Activated naive CD8-positive, alpha-beta T cell treated with anti-CD3 and anti-CD28 coated beads, Interleukin-2, amount 50 U/mL, for 24 hours (primary cell): Measurements from ENCODE around the gene UBE2E3.
"Not testable (repeated sequence)": the region's sequence is repeated elsewhere in the genome, so short reads cannot be mapped to it uniquely, and the experiment has no call there.

Experiments used
- ATAC-seq: fragments of 150-1000 bp; cut with Tn5 transposase; one replicate; pipeline ENCODE4 v1.10.0; 2021
- DNase-seq: peaks from one replicate; pipeline ENCODE4 v3.0.0; 2021
- H3K27ac Mint-ChIP-seq: one replicate; pipeline ENCODE4 v1.8.0; 2021; ENCODE audit warnings: mild to moderate bottlenecking, mixed read lengths
- H3K27me3 Mint-ChIP-seq: one replicate; pipeline ENCODE4 v1.8.0; 2021; ENCODE audit warnings: mixed read lengths
- H3K36me3 Mint-ChIP-seq: one replicate; pipeline ENCODE4 v1.8.0; 2021; ENCODE audit warnings: low read depth, mixed read lengths
- H3K4me1 Mint-ChIP-seq: one replicate; pipeline ENCODE4 v1.8.0; 2021; ENCODE audit warnings: mixed read lengths
- H3K4me3 Mint-ChIP-seq: one replicate; pipeline ENCODE4 v1.8.0; 2021; ENCODE audit warnings: mild to moderate bottlenecking, moderate library complexity, mixed read lengths
- H3K9me3 Mint-ChIP-seq: one replicate; pipeline ENCODE4 v1.8.0; 2021; ENCODE audit warnings: mixed read lengths

The UBE2E3 gene

GRCh38 chr2:181036848-181037603, 56.6 kb downstream of the UBE2E3 start:
- H3K9me3 Mint-ChIP-seq = no peaks in the 10 kb centered on the region
- DNase-seq = no peak
- peaks cover 4% of the 10 kb centered on the region for H3K36me3 Mint-ChIP-seq
- no peak overlapping the region for H3K4me3 Mint-ChIP-seq
- ATAC-seq = peak; percentile 80
- peaks cover 32% of the 10 kb centered on the region for H3K4me1 Mint-ChIP-seq
- no peaks in the 10 kb centered on the region for H3K27me3 Mint-ChIP-seq
- H3K27ac Mint-ChIP-seq = no peak overlapping the region

GRCh38 chr2:181037922-181038321, 57.5 kb downstream of the UBE2E3 start:
- no peaks in the 10 kb centered on the region for H3K27me3 Mint-ChIP-seq
- peaks cover 32% of the 10 kb centered on the region for H3K4me1 Mint-ChIP-seq
- ATAC-seq = peak; percentile 64
- no peak overlapping the region for H3K4me3 Mint-ChIP-seq
- H3K9me3 Mint-ChIP-seq = no peaks in the 10 kb centered on the region
- DNase-seq = no peak
- H3K36me3 Mint-ChIP-seq = peaks cover 2% of the 10 kb centered on the region
- H3K27ac Mint-ChIP-seq = no peak overlapping the region

GRCh38 chr2:181038796-181039195, 58.4 kb downstream of the UBE2E3 start:
- Mint-ChIP-seq H3K27me3 (no peaks in the 10 kb centered on the region), H3K27ac (no peak overlapping the region), H3K36me3 (peaks cover 1% of the 10 kb centered on the region), H3K4me3 (no peak overlapping the region), H3K9me3 (no peaks in the 10 kb centered on the region), H3K4me1 (peaks cover 32% of the 10 kb centered on the region)
- DNase-seq (no peak), ATAC-seq (no peak)

GRCh38 chr2:181040839-181041238, 60.4 kb downstream of the UBE2E3 start:
- H3K36me3 Mint-ChIP-seq, DNase-seq, H3K9me3 Mint-ChIP-seq, H3K27ac Mint-ChIP-seq, ATAC-seq, H3K27me3 Mint-ChIP-seq, H3K4me3 Mint-ChIP-seq: not testable (repeated sequence)
- H3K4me1 Mint-ChIP-seq = peaks cover 32% of the 10 kb centered on the region

GRCh38 chr2:181041661-181042060, 61.3 kb downstream of the UBE2E3 start:
- ATAC-seq (peak; percentile 64), DNase-seq (no peak)
- H3K9me3 Mint-ChIP-seq = no peaks in the 10 kb centered on the region
- H3K36me3 Mint-ChIP-seq = peaks cover 4% of the 10 kb centered on the region
- H3K4me1 Mint-ChIP-seq = peaks cover 24% of the 10 kb centered on the region
- H3K27ac Mint-ChIP-seq = no peak overlapping the region
- no peaks in the 10 kb centered on the region for H3K27me3 Mint-ChIP-seq
- no peak overlapping the region for H3K4me3 Mint-ChIP-seq

- H3K9me3 Mint-ChIP-seq = no peaks in the 10 kb centered on the region
- peaks cover 4% of the 10 kb centered on the region for H3K36me3 Mint-ChIP-seq
- H3K27ac Mint-ChIP-seq = no peak overlapping the region
- DNase-seq (no peak), ATAC-seq (no peak)
- no peak overlapping the region for H3K4me3 Mint-ChIP-seq
- H3K27me3 Mint-ChIP-seq = no peaks in the 10 kb centered on the region
- peaks cover 15% of the 10 kb centered on the region for H3K4me1 Mint-ChIP-seq
These were observed 62.3 kb downstream of the UBE2E3 start for GRCh38 chr2:181042706-181043105.

GRCh38 chr2:181046833-181047232, 66.4 kb downstream of the UBE2E3 start:
- no peaks in the 10 kb centered on the region for H3K4me1 Mint-ChIP-seq
- DNase-seq (no peak), ATAC-seq (no peak)
- no peak overlapping the region for H3K4me3 Mint-ChIP-seq
- H3K36me3 Mint-ChIP-seq = peaks cover 4% of the 10 kb centered on the region
- no peaks in the 10 kb centered on the region for H3K27me3 Mint-ChIP-seq
- H3K27ac Mint-ChIP-seq = no peak overlapping the region
- no peaks in the 10 kb centered on the region for H3K9me3 Mint-ChIP-seq

- ATAC-seq (no peak), DNase-seq (no peak)
- H3K9me3 Mint-ChIP-seq = no peaks in the 10 kb centered on the region
- no peak overlapping the region for H3K4me3 Mint-ChIP-seq
- no peak overlapping the region for H3K27ac Mint-ChIP-seq
- H3K36me3 Mint-ChIP-seq = peaks cover 4% of the 10 kb centered on the region
- peaks cover 9% of the 10 kb centered on the region for H3K4me1 Mint-ChIP-seq
- no peaks in the 10 kb centered on the region for H3K27me3 Mint-ChIP-seq
These were observed 67.4 kb downstream of the UBE2E3 start for GRCh38 chr2:181047829-181048228.

GRCh38 chr2:181051861-181052522, 71.6 kb downstream of the UBE2E3 start:
- no peak overlapping the region for H3K4me3 Mint-ChIP-seq
- DNase-seq (no peak), ATAC-seq (no peak)
- H3K36me3 Mint-ChIP-seq = no peaks in the 10 kb centered on the region
- H3K27ac Mint-ChIP-seq = peak overlapping the region; percentile 11
- no peaks in the 10 kb centered on the region for H3K9me3 Mint-ChIP-seq
- no peaks in the 10 kb centered on the region for H3K27me3 Mint-ChIP-seq
- peaks cover 10% of the 10 kb centered on the region for H3K4me1 Mint-ChIP-seq

GRCh38 chr2:181052523-181052891, 72.1 kb downstream of the UBE2E3 start:
- Mint-ChIP-seq H3K27ac (peak overlapping the region; percentile 11), H3K4me1 (peaks cover 10% of the 10 kb centered on the region), H3K4me3 (no peak overlapping the region), H3K36me3 (no peaks in the 10 kb centered on the region), H3K9me3 (no peaks in the 10 kb centered on the region), H3K27me3 (no peaks in the 10 kb centered on the region)
- ATAC-seq (no peak), DNase-seq (no peak)

GRCh38 chr2:181054256-181054655, 73.9 kb downstream of the UBE2E3 start:
- no peak overlapping the region for H3K27ac Mint-ChIP-seq
- DNase-seq (no peak), ATAC-seq (no peak)
- no peaks in the 10 kb centered on the region for H3K36me3 Mint-ChIP-seq
- H3K4me1 Mint-ChIP-seq = peaks cover 10% of the 10 kb centered on the region
- H3K27me3 Mint-ChIP-seq = no peaks in the 10 kb centered on the region
- no peak overlapping the region for H3K4me3 Mint-ChIP-seq
- no peaks in the 10 kb centered on the region for H3K9me3 Mint-ChIP-seq

- no peak for ATAC-seq
- Mint-ChIP-seq H3K27ac (no peak overlapping the region), H3K27me3 (no peaks in the 10 kb centered on the region), H3K9me3 (no peaks in the 10 kb centered on the region), H3K4me1 (peaks cover 10% of the 10 kb centered on the region), H3K36me3 (no peaks in the 10 kb centered on the region), H3K4me3 (no peak overlapping the region)
- no peak for DNase-seq
These were observed 74.4 kb downstream of the UBE2E3 start for GRCh38 chr2:181054843-181055242.

- Mint-ChIP-seq H3K27me3 (no peaks in the 10 kb centered on the region), H3K4me3 (no peak overlapping the region), H3K4me1 (no peaks in the 10 kb centered on the region), H3K9me3 (no peaks in the 10 kb centered on the region), H3K36me3 (peaks cover 1% of the 10 kb centered on the region), H3K27ac (no peak overlapping the region)
- DNase-seq (peak; percentile 19), ATAC-seq (no peak)
These were observed 78.2 kb downstream of the UBE2E3 start for GRCh38 chr2:181058378-181059269.

- H3K4me3 Mint-ChIP-seq = no peak overlapping the region
- no peaks in the 10 kb centered on the region for H3K9me3 Mint-ChIP-seq
- H3K27me3 Mint-ChIP-seq = no peaks in the 10 kb centered on the region
These were observed 83.3 kb downstream of the UBE2E3 start for GRCh38 chr2:181063696-181064095.

GRCh38 chr2:181065458-181065857, 85.1 kb downstream of the UBE2E3 start:
- ATAC-seq (no peak), DNase-seq (no peak)
- no peaks in the 10 kb centered on the region for H3K9me3 Mint-ChIP-seq
- H3K27me3 Mint-ChIP-seq = no peaks in the 10 kb centered on the region
- no peak overlapping the region for H3K4me3 Mint-ChIP-seq
- no peak overlapping the region for H3K27ac Mint-ChIP-seq
- no peaks in the 10 kb centered on the region for H3K4me1 Mint-ChIP-seq
- H3K36me3 Mint-ChIP-seq = peaks cover 3% of the 10 kb centered on the region

More at GRCh38 chr2:181063696-181064095, 83.3 kb downstream of the UBE2E3 start:
- ATAC-seq = no peak
- Mint-ChIP-seq H3K36me3 (peaks cover 3% of the 10 kb centered on the region), H3K4me1 (no peaks in the 10 kb centered on the region), H3K27ac (no peak overlapping the region)
- no peak for DNase-seq
